Middle frontal gyrus (tissue), 1 donor: ENCODE data around the gene EDN3.

Source experiments
- DNase-seq: peaks from one replicate; pipeline ENCODE4 v3.0.0-alpha.2; 2015; ENCODE audit warnings: low spot score; ENCODE audit errors: extremely low spot score

EDN3 gene, protein sequence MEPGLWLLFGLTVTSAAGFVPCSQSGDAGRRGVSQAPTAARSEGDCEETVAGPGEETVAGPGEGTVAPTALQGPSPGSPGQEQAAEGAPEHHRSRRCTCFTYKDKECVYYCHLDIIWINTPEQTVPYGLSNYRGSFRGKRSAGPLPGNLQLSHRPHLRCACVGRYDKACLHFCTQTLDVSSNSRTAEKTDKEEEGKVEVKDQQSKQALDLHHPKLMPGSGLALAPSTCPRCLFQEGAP

DNA sequence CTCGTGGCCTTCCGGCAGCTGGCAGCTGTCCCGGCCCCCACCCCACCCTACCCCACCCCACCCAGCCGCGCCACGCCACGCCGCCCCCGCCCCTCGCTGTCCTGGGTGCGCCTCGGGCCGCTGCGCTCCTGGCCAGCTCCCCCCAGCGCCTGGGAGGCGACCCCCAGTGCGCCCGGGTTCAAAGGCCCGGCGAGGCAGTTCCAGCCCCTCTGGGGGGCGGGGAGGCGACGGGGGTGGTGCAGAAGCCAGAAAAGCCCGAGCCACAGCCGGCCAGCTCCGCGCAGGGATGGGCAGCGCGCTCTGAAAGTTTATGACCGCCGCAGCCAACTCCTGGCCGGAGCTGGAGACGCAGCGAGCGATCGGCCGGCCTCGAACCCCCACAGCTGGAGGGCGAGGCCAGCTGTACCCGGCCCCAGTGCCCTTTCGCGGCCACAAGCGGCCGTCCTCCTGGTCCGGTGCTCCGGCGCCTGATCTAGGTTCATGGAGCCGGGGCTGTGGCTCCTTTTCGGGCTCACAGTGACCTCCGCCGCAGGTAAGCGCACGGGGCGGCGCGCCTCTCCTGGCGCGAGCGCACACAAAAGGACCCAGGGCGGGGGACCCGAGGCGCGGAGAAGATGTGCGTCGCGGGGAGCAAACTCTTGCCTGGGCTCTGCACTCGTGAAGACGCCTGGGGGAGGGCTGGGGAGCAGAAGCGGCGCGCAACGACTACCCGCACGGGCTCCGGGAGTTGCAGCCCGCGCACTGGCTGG lies at the start of gene EDN3:
Gene EDN3 (plus strand): TSS at position 279 of the 749 bp plus-strand sequence. CDS start 202 bp downstream, at position 481.
- DNase-seq: no peak

DNA sequence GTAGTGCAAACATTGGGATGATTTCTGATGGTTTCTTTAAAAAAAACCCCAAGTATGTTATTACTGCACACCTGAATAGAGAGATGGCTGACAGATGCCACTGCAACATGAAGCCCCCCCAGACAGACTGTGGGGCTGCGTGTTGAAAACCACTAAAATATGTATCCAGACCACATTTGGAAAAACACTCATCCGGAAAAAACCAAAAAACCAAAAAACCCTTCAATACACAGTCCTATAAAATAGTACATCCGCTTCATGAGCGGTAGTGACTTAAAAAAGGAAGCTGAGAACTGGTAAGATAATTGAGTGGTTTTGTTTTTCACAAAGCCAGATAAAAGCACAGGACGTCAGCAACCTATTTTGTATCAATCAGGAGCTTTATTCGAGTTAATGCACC lies 47.1 kb upstream of the EDN3 start:
- no peak for DNase-seq

DNA sequence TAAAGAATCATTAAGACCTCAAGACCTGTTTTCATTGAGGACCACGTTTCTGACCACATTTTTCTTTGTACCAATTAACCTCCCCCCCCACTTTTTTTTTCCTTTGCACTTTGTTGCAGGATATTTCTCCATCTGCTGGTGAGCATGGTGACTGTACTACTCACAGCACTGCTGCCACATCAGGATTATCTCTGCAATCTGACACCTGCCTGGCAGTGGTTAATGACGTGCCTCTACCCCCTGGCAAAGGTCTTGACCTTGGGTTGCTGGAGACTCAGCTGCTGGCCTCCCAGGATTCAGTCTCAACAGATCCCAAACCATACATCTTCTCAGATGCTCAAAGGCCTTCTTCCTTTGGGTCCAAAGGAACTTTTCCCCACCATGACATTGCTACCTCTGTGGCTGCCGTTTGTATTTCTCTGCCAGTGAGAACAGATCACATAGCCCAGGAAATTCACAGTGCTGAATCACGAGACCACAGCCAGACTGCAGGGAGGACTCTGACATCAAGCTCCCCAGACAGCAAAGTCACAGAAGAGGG lies 46.6 kb upstream of the EDN3 start:
- DNase-seq: no peak

DNA sequence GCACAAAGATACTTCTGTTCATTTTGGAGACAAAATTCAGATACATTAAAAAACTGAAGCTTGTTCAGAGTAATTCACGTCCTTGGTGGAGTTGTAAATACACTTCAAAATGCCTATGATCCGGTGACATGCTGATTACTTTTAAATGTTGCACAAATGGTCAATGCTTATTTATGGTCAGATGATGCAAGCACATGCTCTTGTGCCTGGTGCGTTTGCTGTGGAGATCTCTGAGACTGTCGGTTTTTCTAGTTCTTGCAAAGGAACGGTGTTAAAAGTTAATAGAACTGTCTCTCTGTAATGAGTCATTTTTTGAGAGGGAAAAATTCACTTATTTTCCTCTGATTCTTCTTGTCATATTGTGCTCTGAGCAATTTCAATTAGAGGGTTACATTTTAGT lies 45.2 kb upstream of the EDN3 start:
- no peak for DNase-seq

DNA sequence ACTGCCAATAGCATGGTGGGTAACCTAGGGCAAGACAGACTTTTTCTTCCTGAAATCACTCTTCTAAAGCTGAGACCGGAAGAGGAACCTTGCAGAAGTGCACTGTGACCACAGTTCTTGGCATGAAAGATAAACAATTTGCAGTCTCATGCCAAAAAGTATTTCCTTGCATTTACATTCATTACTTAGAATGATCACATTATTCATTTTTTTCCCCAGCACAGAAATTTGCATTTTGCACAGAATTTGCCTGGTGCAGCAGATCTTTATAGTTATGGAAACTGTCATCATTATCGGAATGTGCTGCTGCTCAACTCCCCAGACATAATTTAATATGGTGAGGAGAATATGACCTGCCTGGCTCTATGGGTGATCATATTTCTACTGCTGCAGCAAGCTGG lies 42.2 kb upstream of the EDN3 start:
- no peak for DNase-seq

DNA sequence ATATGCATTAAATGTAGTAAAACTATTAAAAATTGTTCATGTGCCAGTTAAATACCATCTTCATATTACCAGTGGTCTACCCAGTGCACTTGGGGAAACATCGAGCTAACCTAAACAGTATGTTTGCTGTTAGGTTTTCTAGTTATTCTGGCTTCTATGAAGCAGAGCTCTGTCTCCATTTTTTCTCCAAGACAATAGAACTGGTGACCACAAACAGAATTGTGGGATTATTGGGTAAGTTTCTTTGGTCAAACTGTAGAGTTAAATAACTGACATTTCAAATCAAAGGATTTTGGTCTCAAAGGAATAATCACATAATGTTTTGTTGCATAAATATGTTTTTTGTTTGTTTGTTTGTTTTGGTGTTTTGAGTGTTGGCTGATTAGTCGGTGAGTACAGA lies 40.5 kb upstream of the EDN3 start:
- no peak for DNase-seq

DNA sequence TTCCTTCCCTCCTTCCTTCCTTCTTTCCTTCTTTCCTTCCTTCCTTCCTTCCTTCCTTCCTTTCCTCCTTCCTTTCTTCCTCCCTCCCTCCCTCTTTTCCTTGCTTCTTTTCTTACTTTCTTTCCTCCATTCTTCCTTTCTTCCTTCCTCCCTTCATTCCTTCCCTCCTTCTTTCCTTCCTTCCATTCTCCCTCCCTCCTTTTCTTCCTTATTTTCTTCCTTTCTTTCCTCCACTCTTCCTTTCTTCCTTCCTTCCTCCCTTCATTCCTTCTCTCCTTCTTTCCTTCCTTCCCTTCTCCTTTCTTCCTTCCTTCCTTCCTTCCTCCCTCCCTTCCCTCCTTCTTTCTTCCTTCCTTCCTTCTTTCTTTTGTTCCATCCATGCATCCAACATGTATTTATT lies 35.1 kb upstream of the EDN3 start:
- DNase-seq: no peak

DNA sequence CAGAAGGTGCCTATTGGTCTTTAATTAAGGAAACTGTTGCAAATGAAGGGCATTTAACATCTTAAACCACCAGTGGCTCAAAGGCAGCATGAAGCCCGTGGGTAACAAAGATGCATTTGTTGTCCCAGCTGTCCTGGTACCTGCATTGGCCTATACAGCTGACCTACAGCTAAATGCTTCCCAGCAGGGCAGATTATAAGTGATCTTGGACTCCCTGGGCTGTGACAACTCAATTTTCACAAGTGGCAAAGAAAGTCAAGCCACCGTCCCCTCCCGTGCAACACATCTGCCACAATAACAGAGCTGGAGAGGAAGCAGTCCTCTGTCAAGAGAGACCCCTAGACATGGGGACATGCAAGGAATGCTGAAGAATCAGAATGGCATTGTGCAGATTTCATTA lies 31.5 kb upstream of the EDN3 start:
- DNase-seq: no peak

DNA sequence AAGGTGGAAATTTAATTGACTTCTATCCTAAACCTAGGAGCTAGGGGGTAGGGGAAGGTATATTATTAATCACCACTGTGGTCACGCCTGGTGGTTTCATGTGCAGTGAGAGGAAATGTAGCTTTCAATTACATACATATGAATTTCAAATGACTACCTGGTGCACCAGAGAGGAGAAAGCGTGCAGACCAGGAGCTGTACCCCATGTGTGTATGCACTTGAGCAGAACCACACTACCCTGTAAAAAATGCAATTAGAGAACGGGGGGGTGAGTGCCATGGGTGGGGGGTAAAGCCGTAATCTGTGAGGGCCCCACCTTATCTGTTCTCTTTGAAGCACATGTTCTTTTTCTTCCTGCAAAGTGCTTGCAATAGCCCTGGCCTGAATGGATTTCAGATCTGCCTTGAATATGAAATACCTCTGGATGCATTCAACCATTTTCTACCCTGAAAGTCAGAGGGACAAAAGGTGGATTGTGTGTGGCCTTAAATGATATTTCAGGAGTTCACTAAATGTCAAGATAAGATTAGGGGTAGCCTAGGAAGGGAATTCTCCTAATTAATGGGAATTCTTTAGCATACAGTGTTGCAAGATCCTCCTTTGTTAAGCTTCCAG lies 30.9 kb upstream of the EDN3 start:
- no peak for DNase-seq

DNA sequence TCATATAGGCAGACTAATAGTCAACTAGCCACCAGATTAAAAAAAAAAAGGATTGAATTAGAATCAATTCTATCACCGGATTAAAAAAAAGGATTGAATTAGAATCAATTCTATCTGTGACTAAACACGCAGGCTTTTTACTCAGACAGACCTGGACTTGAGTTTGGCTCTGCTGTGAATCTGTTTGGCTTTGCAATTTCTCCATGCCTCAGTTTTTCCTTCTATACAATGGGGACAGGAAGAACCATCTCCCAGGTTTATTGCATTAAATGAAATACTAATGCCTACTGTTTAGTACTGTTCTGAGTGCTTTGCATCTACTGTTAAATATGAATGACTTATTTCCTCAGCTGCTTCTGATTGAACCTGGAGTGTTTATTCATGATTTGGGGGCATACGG lies 30.0 kb upstream of the EDN3 start:
- DNase-seq: no peak

DNA sequence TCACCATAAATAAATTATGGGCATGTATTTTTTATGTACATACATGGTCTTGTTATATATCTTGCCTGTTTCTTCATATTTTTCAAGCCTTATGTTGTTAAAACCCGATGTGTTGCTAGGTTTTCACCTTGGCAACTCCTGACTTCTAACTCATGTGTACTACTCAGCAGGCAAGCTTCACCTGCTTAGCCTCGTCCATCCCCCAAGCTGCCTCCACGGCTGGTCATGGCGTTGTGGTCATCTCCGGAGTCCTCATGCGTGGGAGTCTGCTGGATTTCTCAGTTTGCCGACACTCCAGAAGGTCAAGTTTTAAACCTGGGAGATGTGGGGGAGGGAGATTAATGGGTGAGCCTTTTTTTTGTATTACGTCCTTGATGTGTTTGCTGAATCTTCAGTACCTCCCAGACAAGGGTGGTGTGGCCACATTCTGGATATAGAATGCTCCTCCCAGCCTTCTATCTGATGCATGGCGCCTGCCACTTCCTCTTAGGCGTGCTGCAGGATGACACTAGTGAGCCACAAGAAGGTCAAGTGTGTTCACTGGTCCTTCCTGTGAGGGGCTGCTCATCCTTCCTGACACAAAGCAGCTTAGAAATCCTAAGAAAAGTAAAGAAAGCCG lies 26.6 kb upstream of the EDN3 start:
- DNase-seq: no peak

DNA sequence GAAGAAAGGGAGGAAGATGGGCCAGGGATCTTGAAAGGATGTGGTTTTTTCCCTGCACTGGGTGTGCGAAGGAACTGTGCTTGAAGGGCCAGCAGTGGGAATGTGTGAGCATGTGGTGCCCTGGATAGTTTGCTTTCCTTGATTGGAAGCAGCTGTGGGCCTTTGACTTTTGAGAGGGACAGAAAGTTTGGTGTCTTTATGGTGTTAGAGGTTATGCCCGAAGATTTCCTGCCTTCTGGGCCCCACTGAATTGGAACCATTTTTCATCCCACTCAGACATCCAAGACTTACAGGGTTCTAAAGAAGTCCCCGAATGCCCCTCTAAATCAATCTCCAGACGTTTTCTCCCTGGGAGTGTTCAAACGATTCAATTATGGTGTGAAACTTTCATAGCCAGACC lies 23.5 kb upstream of the EDN3 start:
- DNase-seq: no peak

DNA sequence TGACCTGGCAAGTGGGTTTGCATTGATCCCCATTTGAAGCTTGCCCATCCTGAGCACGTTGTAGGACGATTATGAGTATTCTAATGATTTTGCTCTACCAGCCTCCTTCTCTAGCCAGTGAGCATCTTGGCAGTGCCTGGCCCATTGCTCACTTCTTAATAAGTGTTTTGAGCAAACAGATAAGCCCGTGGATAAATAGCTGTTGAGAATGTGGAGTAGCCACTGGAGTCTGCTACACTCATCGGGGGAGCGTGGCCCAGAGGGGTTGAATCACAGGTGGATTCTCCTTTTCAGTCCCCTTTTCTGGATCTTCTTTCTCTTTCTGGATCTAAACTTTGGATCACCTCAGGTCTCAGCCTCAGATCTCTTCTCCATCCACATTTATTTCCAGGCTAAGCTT lies 15.9 kb upstream of the EDN3 start:
- no peak for DNase-seq

DNA sequence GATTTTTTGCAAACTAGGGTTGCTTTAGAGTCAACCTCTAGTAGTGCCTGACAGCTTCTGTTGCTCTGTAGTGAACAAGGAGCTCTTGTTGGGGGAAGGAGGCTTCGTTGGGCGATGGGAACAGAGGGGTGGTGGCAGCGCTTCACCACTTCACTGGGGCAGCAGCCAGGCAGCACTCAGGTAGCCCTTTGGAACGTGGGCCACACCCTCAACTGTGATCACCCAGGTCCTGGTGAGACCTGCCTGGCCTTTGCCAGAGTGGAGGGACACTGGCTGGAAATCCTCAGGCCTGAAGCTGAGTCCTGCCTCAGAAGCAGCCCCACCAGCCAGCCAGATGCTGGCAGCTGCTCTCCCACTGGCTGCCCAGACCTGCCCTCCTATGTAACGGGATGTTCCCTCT lies 10.4 kb upstream of the EDN3 start:
- DNase-seq: no peak

DNA sequence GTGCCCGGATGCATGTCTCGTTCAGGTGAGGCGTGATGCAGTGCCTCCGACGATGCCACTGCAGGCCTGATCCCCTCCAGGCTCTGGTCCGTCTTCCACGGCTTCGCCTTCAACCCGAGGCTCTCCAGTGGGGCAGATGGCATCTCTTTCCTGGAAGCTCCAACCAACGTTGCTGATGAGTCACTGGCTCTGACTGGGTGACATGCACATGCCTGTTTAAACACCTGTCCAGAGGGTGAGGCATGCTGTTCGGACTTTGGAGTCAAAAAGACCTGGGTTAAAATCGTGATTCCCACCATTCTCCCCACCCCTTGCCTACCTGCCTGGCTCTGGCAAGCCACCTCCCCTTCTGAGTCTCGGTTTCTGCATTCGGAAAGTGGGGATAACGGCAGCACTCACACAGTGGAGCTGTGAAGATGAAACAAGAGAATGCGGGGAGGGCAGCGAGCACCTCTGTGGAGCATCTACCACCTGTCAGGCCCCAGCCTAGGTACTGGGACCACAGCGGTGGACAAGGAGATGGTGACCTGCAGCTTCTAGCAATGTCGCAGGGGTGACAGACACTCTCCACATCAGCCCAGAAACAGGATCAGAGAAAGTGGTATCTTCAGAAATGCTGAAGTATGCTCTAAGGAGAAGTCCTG lies 8.5 kb upstream of the EDN3 start:
- DNase-seq: no peak

DNA sequence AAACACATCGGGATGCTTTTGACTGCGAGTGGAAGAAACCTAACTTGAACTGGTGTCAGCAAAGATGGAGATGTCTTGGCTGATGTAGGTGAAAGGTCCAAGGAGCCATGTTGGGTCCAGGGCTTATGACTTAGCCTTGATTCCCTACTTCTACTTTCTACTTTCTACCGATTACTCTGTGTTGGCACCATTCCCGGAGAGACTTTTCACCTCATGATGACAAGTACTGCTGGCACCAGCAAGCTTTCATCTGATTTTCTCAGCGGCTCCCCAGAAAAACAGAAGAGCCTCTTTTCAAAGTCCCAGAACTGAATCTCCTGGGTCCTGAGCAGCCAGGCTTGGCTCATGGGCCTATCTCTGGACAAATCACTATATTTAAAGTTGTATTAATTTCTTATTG lies 4.9 kb upstream of the EDN3 start:
- DNase-seq: no peak

DNA sequence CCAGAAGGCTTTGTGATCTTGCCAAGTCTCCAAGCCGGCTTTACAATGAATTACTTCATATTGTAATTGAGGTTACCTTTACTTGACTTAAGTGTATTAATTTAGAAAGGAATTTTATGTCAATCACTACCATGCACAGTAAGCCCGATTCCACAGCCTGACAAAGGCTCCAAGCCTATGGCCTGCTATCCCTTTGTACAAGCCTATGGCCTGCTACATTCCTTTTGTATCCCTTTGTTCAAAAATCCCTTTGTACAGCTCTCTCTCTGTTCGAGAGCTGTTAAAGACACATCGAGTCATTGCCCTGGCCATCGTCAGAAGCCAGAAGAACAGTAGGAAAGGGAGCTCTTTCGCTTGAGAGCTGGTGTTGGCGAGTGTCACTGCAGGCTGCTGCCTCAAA lies 2.7 kb upstream of the EDN3 start:
- no peak for DNase-seq

DNA sequence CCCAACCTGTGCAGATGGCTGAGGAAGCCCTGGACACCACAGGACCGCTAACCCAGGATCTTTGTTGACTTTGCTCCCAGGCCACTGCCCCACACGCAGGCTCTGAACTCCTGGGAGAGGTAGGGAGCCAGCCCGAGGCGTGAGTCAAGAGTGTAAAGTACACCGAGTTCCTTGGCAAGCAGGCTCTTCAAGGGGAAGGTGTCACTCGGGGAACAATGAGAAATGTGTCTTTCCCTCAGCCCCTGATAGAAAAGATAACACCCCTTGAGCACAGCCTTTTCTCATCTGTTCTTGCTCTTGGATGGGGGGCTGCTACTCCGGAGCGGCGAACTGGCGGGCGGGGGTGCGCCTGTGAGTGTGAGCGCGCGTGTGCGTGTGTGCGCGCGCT lies 472 bp upstream of the EDN3 start:
- DNase-seq: no peak

DNA sequence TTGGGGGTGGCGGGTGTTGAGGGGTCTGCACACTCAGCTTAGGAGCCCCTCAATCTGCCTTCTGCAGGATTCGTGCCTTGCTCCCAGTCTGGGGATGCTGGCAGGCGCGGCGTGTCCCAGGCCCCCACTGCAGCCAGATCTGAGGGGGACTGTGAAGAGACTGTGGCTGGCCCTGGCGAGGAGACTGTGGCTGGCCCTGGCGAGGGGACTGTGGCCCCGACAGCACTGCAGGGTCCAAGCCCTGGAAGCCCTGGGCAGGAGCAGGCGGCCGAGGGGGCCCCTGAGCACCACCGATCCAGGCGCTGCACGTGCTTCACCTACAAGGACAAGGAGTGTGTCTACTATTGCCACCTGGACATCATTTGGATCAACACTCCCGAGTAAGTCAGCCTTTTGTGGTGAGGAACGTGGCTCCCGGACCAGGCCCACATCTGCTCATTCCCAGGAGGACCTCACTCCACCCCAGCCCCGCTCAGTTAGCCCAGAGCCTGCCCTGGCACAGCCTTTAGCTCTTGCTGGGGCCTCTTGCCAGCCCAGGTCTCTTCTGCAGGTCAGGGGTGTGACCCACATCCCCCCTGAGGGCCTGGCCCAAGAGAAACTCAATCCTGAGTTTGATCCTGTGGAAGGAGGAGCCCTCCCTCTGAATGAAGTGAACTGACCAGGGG lies 1.1 kb downstream of the EDN3 start:
- no peak for DNase-seq

DNA sequence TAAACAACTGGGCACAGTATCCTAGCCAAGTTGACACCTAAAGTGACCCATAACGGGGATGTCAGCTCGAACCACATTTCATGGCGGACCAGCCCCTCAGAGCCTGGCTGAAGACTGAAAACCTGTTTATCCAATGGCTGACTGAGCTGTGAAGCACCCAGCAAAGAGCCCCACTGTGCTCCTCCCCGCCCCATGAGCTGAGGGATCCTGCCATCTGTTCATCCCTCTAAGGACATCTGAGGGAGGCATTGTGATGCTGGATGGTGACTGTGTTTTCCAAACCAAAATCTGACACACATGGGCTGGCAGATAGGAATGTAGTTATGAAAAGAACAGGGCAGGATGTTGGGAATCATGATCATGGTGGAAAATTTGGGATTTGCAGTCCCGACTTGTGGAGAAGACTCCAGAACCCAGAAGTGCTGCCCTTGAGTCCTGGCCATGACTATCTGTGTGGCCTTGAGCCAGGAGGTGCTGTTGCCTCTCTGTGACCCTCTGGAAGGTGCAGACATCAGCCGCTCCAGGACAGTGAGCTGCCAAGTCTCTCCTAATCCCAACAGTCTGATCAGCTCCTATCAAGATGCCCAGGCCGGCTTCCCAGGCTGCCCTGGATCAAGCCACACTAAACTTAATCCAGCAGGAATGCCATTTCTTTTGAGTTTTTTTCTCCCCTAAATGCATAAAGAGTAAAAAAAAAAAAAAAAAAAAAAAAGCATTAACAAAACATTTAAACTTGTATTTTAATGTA lies 5.7 kb downstream of the EDN3 start:
- no peak for DNase-seq
